ENCODE data around the gene SPG7. TPM values are rescaled to one million over a fixed set of nuclear protein-coding genes. Genes with fewer than 3 reads are reported as not detected.

The SPG7 gene
- total RNA-seq, 1 experiment from 2014 or later = 119 TPM

GRCh38 chr16:89548344-89549006 lies 40.3 kb downstream of the SPG7 start:
- H3K4me2 ChIP-seq (ENCODE audit: insufficient read depth, insufficient read length, low read length) = no peak overlapping the region
- no peak overlapping the region for H3K14ac ChIP-seq (ENCODE audit: insufficient read depth, low read length)
- no peaks in the 10 kb centered on the region for H3K4me1 ChIP-seq (ENCODE audit: insufficient read depth, low read length)
- no peak overlapping the region for H3K9ac ChIP-seq (ENCODE audit: extremely low read depth, insufficient read length, low read length)
- no peak overlapping the region for H3K27ac Mint-ChIP-seq
- peaks cover 18 to 86% (median 84%) of the 10 kb centered on the region in 3 experiments; a peak in 6 of 7 replicates for H3K36me3 Mint-ChIP-seq (ENCODE audit: insufficient read depth in 1 of 3, low read depth in 3 of 3)
- no peak overlapping the region for H3K23ac ChIP-seq (ENCODE audit: insufficient read length, low read depth, low read length)
- no peaks in the 10 kb centered on the region for H3K27me3 Mint-ChIP-seq (ENCODE audit: low read depth)
- no peaks in the 10 kb centered on the region for H3K27me3 ChIP-seq (ENCODE audit: insufficient read depth, low read length)
- no peak overlapping the region for H4K8ac ChIP-seq (replicated peaks; ENCODE audit: insufficient read length, low read depth, low read length)
- H3K4ac ChIP-seq (ENCODE audit: low read depth, low read length) = no peak overlapping the region
- no peak overlapping the region for H3K18ac ChIP-seq (ENCODE audit: insufficient read length, low read depth, low read length)
- H3K4me3 Mint-ChIP-seq = no peak overlapping the region
- no peak overlapping the region for H4K91ac ChIP-seq (ENCODE audit: insufficient read length, low read depth, low read length)
- H2BK120ac ChIP-seq (ENCODE audit: low read depth, low read length, poor library complexity, severe bottlenecking) = no peak overlapping the region
- H2AFZ ChIP-seq (ENCODE audit: low read length) = no peak overlapping the region
- no peak overlapping the region for H2BK20ac ChIP-seq (ENCODE audit: low read depth, low read length, poor library complexity, severe bottlenecking)
- H3K27ac ChIP-seq (ENCODE audit: insufficient read length, low read depth, low read length) = no peak overlapping the region
- H2BK15ac ChIP-seq (ENCODE audit: low read depth, low read length) = no peak overlapping the region
- no peak overlapping the region for H2BK5ac ChIP-seq (ENCODE audit: insufficient read length, low read length)
- no peak overlapping the region for H2BK12ac ChIP-seq (ENCODE audit: insufficient read length, low read depth, low read length)
- H4K5ac ChIP-seq (ENCODE audit: insufficient read length, low read depth, low read length) = no peak overlapping the region
- H3K79me1 ChIP-seq (ENCODE audit: insufficient read depth, low read depth, low read length, poor library complexity, severe bottlenecking) = no peaks in the 10 kb centered on the region
- H3K4me1 Mint-ChIP-seq = no peaks in the 10 kb centered on the region
- H3T11ph ChIP-seq (ENCODE audit: low read length) = no peak overlapping the region
- no peak overlapping the region for H2AK5ac ChIP-seq (ENCODE audit: insufficient read length, low read length)
- no peaks in the 10 kb centered on the region for H4K20me1 ChIP-seq (ENCODE audit: control insufficient read depth, insufficient read depth, insufficient read length)
- WGBS (ENCODE audit: extremely low coverage, insufficient read length, low lambda C conversion rate) = no CpG with 5 or more reads among the region's 28 CpGs
- no peaks in the 10 kb centered on the region; a peak in 1 of 5 replicates for H3K9me3 Mint-ChIP-seq
- H3K56ac ChIP-seq (ENCODE audit: insufficient read length, low read depth, low read length) = no peak overlapping the region
- H3K79me2 ChIP-seq (ENCODE audit: insufficient read depth, low read length) = no peaks in the 10 kb centered on the region
- no peaks in the 10 kb centered on the region for H3K9me3 ChIP-seq (ENCODE audit: control insufficient read depth, low read depth, low read length)
- TF ChIP-seq CTCF (conservative IDR thresholded peaks at IDR 0.05) = peak; percentile 19; the same call in 1 of the 3 replicates
- no peak for DNase-seq
- H3K23me2 ChIP-seq (ENCODE audit: insufficient read length, low read depth, low read length, poor library complexity, severe bottlenecking) = no peaks in the 10 kb centered on the region
